DLD1 (cell line): ENCODE data around the gene STK39.

Experiments
- in situ Hi-C: cut with HindIII; loops from 2 replicates; pipeline ENCODE4 v1.10.0; 2017; ENCODE audit warnings: low sequenced_read_pairs

Gene STK39

DNA sequence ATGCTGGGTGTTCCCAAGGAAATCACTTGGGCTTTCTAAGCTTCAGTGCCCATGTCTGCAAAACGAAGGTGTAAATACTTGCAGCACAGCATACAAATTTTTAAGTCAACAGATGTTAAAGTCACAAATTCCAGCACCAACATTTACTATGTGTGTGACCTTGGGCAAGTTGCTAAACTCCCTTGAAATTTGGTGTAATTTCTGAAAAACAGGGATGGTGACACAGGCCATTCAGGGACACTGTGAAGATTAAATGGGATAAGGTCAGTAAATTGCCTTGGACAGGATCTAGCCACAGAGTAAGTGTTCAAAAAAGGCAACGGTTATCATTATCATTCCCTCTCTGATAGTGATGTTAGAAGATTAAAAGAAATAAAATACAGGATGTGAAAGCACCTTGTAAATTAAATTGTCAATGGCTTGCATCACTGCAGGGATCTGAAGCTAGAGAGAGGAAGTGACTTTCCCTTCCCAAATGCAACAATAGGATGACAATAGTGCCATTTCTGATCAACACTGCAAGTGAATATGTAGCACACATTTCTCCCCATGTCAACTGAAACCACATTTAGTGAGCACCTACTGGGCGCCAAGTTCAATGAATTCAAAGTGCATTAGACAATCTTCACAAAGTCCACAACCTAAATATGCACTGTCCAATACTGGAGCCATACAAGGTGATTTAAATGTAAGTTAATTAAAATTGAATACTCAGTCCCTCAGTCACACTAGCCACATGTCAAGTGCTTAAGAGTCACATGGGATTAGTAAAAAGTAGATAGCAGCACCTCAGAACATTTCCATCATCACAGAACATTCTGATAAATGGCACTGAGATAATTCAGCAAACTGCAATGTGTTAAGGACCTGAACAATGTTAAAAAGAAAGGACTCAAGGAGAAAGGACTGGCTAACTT, 81.2 kb downstream of the STK39 start:
- in situ Hi-C loops: no loop called here

DNA sequence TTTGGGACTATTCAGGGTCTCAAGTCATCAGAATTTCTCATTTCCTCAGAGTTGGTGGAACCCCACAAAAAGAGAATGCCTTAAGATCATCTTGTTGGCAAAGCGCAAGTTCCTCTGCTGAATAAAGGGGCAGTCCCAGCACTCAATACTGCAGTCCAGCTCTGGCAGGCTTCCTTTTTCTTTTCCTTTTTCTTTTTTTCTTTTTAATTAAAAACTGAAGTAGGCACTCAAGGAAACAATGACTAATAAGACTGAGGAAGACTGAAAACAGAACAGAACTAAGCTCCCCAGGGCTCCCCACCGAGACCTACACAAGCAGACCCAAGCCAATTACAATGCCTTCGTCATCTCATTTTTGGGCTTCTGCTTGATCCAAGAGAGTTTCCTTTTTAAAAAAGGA, 82.0 kb downstream of the STK39 start:
- in situ Hi-C loops: no loop called here

DNA sequence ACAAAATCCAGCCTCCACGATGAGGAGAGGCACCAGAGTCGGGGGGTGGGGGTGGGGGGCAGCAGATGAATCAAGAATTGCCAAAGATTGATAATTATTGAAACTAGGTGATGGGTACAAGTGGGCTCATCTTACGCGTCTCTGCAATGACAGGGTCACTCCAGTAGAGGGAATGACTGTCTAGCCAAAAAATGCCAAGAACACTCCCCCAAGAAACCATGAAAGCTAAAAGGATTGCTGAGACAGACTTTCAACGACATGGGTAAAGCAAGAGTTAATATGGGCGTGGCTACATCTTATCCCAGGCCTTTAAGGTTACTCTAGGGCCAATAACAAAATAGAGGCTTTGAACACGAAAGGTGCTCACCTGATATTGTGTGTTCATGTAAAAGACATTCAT, 86.5 kb downstream of the STK39 start:
- in situ Hi-C loops: no loop called here

- in situ Hi-C loops: no loop called here
These were observed 87.4 kb downstream of the STK39 start for GRCh38 chr2:168159754-168160585.

DNA sequence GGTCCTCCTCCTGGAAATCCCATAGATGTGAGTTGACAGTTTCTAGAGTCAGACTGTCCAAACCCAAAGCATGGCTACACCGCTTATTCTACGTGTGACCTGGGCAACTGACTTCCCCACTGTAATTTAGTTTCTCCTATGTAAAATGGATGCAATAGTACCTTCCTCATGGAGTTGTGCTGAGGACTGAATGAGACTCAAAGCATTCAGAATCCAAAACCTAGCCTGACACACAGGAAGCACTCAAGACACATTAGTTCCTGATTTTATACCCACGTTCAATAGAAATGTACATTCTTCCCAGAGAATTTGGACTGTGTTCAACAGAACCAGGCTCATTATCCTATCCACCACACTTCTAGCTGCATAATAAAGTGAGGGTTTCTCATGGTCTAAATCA, 88.8 kb downstream of the STK39 start:
- in situ Hi-C loops: no loop called here

DNA sequence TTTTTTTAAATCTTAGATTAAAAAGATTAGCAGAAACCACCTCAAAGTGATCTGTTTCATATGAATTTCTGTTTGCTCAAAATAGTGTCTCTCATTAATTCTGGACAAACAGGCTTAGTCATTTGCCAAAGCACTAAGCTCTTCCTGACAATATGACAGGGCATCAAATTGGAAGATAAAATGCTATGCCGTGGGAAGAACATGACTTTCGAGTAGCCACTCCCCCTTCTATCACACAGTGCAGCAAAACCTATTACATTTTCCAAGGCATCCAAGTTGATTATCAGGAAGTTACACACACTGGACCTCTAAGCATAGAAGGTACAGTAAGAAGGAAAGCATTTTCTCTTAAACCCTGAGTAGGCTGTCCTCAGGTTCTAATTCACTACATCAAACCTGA, 89.5 kb downstream of the STK39 start:
- in situ Hi-C loops: no loop called here

- in situ Hi-C loops: no loop called here
These were observed 90.3 kb downstream of the STK39 start for GRCh38 chr2:168157070-168157469.

GRCh38 chr2:168156661-168157060, 90.7 kb downstream of the STK39 start:
- in situ Hi-C loops: no loop called here

GRCh38 chr2:168155680-168156079, 91.7 kb downstream of the STK39 start:
- in situ Hi-C loops: no loop called here

DNA sequence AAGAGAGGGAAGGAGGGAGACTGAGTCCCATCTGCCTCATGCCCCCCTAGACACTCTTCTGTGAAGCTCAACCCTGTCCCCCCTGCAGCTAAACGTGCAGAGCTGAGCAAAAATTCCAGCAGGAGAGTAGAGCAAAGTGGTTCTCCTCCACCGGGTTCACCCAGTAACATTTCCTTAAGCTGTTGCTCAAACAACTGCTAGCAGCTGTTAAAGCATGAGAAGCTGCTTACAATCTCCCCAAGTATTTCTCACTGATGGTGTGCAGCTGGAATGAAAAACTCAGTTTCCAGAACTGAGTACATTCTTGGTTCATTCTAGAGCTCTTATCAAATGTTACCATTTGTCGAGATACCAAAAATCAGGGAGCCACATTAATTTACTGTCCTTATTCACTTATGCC, 92.3 kb downstream of the STK39 start:
- in situ Hi-C loops: no loop called here

GRCh38 chr2:168152902-168153530, 94.4 kb downstream of the STK39 start:
- in situ Hi-C loops: no loop called here

DNA sequence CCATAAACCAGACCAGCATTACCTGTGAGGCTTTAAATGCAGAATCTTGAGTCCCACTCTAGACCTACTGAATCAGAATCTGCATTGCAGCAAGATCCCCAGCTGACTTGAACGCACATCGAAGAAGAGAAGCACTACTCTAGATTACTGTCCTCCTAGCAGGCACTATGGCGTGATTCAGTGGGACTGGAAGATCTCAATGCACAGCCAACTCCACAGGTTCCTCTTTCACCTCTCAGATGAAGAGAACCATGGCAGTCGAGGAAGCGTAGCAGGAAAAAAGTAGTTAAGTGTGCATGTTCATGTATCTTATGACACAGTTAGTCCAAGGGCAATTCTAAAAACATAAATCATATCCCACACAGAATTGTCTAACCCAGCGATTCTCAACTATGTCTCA, 97.4 kb downstream of the STK39 start:
- in situ Hi-C loops: no loop called here

- in situ Hi-C loops: no loop called here
These were observed 98.0 kb downstream of the STK39 start for GRCh38 chr2:168149150-168149974.

DNA sequence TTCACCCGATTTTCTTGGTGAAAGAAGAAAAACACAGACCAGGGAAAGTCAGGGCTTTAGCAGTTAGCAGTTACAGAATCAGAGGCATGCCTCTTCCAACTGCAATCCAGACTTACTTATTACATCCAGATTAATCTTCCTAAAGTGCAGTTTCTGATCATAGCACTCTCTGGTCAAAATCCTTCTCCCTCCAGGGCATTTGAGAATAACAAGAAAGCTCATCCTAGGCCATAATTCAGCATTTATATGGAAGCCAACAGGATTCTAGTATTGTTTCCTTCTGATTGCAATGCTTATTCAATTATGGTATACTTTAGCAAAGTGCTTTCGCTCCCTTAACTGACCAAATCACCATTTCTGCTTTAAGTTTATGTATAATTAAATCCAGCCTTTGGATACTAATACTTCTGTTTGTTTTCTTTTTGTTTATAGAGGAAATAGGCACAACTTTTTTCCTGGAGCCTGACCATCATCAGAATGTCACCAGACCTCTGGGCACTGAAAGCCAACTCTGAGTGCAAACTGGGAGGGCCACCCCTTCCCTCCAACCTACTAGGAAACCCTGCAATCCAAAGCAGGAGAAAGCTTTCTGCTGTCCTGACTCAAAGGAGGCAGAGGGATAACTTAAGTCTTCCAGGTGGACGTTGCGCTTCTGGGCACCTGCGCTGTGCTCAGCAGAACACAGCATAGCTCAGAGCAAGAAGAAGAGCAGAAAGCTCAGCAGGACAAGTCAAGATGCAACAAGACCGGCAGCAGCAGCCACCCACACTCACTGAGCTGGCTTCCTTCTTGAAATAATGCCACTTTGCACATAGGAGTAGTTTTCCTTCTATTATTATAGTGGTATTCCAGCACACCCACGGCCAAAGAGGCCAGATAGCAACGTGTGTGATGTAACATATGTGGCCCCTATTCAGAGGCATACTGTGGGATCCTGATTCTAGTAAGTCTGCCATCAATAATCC, 99.3 kb downstream of the STK39 start:
- in situ Hi-C loops: no loop called here

DNA sequence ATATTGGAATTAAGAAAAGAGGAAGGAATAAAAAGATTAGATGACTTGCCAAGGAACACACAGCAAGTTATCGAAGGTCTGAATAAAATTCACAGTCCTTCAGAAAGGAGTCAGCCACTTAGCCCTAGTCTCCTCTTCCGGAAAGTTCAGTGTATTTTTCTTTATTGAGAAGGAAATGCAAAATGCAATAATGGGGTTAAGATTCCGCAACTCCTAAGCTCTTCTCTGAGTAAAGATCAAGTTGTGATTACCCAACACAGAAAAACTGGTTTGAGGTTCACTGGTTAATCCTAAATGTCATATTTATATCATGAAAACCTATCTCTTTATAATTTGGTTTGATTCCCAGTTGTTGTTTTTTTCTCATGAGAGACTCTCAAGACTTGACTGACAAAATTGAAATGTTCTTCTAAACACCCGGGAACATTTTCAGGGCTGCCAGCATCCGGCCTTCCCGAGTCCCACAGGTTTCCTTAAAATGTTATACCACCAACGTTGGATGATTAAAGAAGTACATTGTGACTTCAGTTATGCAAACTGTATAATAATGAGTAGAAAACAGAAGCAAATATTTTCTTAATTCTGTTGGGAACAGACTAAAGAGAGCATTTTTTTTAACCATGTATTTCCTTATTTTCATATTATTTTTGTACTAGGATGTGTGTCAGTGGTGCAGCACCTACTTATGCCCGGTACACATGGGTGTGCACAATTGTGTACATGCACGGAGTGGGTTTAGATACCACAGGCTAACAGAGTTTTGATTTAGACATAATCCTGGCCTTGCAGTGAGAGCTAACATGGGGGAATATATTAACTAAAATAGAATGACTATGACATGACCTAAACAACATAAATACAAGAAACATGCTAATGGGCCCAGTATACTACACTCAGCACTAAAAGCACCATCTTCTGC, 100.2 kb downstream of the STK39 start:
- in situ Hi-C loops: no loop called here

DNA sequence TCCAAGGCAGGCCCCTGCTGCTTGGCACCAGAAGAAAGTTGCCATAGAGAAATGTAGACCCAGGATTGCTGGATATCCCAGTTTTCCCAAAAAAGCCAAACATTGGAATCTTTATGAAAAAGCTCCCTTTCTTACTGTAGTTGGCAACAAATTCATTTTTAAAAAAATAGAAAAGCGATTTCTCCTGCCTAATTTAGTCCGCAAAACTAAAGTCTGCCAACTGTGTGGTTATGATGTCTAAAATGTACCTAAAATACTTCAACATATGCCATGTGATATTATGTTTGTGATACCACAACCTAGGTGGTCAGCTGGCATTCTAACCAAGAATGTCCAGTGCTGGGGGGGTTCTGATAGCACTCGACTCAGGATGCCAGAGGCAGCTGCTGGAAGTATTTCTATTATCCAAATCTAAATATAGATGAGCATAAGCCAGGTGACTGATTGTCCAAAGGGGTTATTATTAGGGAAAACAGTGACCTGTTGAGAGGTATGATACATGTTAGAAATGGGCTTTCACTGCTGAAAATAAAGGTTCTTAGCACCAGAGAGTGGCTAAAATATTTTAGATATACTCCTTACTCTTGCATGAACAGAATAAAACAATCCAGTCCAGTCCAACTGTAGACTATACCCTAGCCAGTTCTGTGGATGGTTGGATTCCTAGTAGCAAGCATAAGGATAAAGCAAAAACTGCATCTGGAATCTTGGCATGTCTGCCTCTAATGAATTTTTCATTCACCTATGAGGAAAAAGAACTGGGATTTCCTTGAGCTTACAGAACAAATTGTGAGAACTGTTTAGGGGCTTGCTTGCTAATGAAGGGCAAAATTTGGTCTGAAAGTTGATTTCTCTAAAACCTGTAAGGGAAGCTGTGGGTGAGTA, 101.7 kb downstream of the STK39 start:
- in situ Hi-C loops: no loop called here

DNA sequence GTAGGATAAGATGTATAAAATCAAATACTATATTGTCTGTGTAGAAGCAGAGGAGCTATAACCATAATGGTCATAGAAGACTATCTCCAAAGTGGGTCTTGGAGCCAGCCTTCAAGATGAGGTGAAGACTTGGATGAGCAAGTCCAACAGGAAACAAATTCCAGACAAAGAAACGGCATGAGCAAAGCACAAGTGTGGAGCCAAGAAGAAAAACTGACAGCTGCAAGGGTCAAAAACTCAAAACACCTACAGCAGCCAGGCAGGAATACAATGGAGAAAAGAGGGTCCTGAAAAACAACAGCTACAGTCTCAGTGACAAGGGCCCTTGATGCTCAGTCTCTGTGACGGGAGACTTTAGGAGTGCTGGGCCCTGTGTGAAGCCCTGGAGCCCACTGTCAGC, 102.4 kb downstream of the STK39 start:
- in situ Hi-C loops: no loop called here

- in situ Hi-C loops: no loop called here
These were observed 103.6 kb downstream of the STK39 start for GRCh38 chr2:168143813-168144212.
